Measurements from ENCODE around the gene HMGB1. TPM values are rescaled to one million over a fixed set of nuclear protein-coding genes. Genes with fewer than 3 reads are reported as not detected.
A peak's percentile ranks its signal among the peaks of the same experiment; 100 is the strongest.

Gene HMGB1
- total RNA-seq (100 to 1,000 TPM in 1 of 2 donors, 10 to 100 TPM in 1; 83.9 to 276 TPM), polyA plus RNA-seq (100 to 1,000 TPM; 132 to 258 TPM)

GRCh38 chr13:30465593-30466357, at the start of gene HMGB1:
Gene HMGB1, minus strand, starts transcription at chr13:30465936. Its CDS starts 2,256 bp downstream, at chr13:30463680.
- Histone ChIP-seq H3K4me1 (ENCODE audit: control insufficient read depth in 4 of 4, insufficient read depth in 4 of 4, low read length in 3 of 4) (peaks cover 3 to 31% (median 21%) of the 10 kb centered on the region in 4 donors), H3K9me3 (ENCODE audit: control insufficient read depth in 4 of 4, low read length in 3 of 4) (no peaks in the 10 kb centered on the region), H3K36me3 (ENCODE audit: control insufficient read depth in 4 of 4, insufficient read depth in 3 of 4, low read depth in 1 of 4, low read length in 3 of 4) (peaks cover 0 to 8% (median 5%) of the 10 kb centered on the region in 4 donors), H3K4me3 (ENCODE audit: low read depth in 1 of 3, low read length in 3 of 3) (peak within 1 kb of the TSS; percentile 67 to 98 (median 74)), H3K27me3 (ENCODE audit: control insufficient read depth in 4 of 4, insufficient read depth in 4 of 4, low read length in 3 of 4) (no peaks in the 10 kb centered on the region), H3K9ac (ENCODE audit: low read depth in 1 of 2, low read length in 2 of 2) (peak within 1 kb of the TSS; percentile 42 to 88), H3K27ac (ENCODE audit: low read depth in 1 of 2, low read length in 2 of 2) (peak within 1 kb of the TSS; percentile 98 to 99)
- TF ChIP-seq HNF4A (conservative IDR thresholded peaks at IDR 0.05) (no peak), YY1 (IDR thresholded peaks at IDR 0.05) (peak; percentile 86), TAF1 (conservative IDR thresholded peaks at IDR 0.05) (peak; percentile 95), NR2F2 (IDR thresholded peaks at IDR 0.05) (no peak), GABPA (IDR thresholded peaks at IDR 0.05 in 1 of 2, conservative IDR thresholded peaks at IDR 0.05 in 1 of 2) (no peak), MAX (IDR thresholded peaks at IDR 0.05) (no peak), RAD21 (IDR thresholded peaks at IDR 0.05) (peak; percentile 51 to 71), FOXA1 (IDR thresholded peaks at IDR 0.05) (no peak), JUND (IDR thresholded peaks at IDR 0.05) (peak; percentile 27 to 30), SP1 (IDR thresholded peaks at IDR 0.05) (peak; percentile 92), HNF4G (IDR thresholded peaks at IDR 0.05) (no peak), RXRA (IDR thresholded peaks at IDR 0.05) (no peak), REST (IDR thresholded peaks at IDR 0.05) (peak; percentile 84), FOXA2 (IDR thresholded peaks at IDR 0.05) (peak; percentile 12), EGR1 (IDR thresholded peaks at IDR 0.05; ENCODE audit: low read depth in 2 of 2) (no peak)
- TF ChIP-seq, protein P1, sequence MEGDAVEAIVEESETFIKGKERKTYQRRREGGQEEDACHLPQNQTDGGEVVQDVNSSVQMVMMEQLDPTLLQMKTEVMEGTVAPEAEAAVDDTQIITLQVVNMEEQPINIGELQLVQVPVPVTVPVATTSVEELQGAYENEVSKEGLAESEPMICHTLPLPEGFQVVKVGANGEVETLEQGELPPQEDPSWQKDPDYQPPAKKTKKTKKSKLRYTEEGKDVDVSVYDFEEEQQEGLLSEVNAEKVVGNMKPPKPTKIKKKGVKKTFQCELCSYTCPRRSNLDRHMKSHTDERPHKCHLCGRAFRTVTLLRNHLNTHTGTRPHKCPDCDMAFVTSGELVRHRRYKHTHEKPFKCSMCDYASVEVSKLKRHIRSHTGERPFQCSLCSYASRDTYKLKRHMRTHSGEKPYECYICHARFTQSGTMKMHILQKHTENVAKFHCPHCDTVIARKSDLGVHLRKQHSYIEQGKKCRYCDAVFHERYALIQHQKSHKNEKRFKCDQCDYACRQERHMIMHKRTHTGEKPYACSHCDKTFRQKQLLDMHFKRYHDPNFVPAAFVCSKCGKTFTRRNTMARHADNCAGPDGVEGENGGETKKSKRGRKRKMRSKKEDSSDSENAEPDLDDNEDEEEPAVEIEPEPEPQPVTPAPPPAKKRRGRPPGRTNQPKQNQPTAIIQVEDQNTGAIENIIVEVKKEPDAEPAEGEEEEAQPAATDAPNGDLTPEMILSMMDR (IDR thresholded peaks at IDR 0.05; ENCODE audit: low read depth, low read length, missing input control), result no peak
- TF ChIP-seq, protein P2, sequence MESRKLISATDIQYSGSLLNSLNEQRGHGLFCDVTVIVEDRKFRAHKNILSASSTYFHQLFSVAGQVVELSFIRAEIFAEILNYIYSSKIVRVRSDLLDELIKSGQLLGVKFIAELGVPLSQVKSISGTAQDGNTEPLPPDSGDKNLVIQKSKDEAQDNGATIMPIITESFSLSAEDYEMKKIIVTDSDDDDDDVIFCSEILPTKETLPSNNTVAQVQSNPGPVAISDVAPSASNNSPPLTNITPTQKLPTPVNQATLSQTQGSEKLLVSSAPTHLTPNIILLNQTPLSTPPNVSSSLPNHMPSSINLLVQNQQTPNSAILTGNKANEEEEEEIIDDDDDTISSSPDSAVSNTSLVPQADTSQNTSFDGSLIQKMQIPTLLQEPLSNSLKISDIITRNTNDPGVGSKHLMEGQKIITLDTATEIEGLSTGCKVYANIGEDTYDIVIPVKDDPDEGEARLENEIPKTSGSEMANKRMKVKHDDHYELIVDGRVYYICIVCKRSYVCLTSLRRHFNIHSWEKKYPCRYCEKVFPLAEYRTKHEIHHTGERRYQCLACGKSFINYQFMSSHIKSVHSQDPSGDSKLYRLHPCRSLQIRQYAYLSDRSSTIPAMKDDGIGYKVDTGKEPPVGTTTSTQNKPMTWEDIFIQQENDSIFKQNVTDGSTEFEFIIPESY (IDR thresholded peaks at IDR 0.05), result no peak
- TF ChIP-seq, protein P3, sequence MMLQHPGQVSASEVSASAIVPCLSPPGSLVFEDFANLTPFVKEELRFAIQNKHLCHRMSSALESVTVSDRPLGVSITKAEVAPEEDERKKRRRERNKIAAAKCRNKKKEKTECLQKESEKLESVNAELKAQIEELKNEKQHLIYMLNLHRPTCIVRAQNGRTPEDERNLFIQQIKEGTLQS (IDR thresholded peaks at IDR 0.05), result no peak
- peak; percentile 98 for DNase-seq (ENCODE audit: low spot score)
- under 1% methylated on average over 57 of the region's 57 CpGs for WGBS

Data from liver (tissue), 9 donors.